Inferior parietal cortex (tissue), 1 donor: ENCODE measurements around the gene HNF4A.

ENCODE experiments used
- DNase-seq: peaks from one replicate; pipeline ENCODE4 v3.0.0-alpha.2; 2016; ENCODE audit errors: extremely low spot score

HNF4A gene

DNA sequence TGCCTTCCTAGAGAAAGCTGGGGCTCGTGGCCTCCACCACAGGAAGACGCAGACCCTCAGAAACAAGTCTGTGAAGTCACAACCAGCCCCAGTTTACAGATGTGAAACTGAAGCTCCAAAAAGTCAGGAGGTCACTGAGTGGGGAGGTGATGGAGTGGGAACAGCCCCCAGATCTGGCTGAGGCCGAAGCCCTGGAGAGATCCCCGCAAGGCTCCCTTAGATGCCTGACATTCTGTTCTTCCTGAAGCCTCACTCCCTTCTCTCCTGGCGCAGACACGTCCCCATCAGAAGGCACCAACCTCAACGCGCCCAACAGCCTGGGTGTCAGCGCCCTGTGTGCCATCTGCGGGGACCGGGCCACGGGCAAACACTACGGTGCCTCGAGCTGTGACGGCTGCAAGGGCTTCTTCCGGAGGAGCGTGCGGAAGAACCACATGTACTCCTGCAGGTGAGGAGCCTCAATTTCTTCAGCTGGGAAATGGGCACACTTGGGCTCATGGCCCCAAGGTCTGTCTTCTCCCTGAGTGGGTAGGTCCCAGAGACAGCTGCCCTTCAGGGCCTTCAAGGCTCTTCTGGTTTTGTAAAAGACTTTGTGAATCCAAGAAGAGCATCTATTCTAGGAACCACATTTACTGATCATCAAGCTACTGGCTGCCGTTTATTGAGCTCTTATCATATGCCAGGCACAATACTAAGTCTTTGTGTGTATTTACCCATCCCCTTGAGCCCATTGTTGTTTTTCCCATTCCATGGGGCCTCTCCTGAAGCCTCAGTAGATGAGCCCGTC is 50.5 kb downstream of the HNF4A start:
- DNase-seq = no peak

DNA sequence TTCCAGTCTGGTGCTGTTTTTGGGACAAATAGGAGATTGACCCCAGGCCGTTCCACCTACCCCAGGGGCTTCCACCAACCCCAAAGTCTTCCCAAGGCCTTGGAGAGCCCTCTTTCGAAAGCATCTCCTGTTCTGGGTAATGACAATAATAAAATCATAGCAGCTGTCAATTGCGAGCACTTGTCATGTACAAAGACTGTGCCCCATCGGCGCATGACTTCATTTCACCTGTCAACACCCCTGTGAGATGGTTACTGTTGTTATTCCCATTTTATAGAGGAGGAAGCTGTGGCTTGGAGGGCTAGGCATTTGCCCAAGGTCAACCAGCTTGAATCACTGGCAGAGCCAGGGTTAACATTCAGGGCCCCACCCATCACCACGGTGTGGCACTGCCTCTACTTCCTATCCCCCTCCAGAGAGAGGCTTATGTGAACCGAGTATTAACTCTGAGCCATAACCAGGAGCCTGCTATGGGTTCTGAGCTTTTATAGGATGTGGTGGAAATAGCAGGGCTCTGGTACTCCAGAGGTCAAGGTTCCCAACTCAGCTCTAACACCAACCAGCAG is 51.2 kb downstream of the HNF4A start:
- no peak for DNase-seq

DNA sequence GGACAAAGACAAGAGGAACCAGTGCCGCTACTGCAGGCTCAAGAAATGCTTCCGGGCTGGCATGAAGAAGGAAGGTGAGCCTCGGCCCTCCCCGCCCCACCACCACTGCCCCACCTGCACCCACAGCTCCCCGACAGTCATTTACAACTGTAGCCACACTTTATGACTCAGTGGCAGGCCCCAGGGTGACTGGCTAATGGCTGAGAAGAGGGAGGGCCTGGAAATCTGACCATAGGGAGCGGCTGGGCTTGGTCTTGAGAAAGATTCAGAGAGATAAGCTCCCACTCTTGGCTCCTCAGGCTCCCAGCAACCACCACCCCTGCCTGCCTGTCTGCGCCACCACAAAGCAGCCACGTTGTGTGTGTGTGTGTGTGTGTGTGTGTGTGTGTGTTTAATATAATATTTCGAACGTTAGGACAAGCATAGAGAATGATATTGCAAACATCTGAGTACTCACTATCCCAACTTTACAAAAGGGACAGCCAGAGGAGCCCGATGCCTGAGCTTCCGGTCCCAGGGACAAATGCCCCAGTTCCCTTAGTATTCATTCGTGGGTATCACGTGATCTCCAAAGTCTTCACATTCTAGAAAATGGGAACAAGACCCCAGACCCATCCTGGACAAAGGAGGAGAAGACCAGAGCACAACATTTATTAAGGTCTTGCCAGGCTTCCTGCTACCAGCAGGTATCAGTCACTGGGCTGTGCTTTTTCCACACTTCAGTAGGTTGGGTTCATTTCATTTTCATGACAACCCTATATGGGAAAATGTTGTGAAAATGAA is 52.1 kb downstream of the HNF4A start:
- DNase-seq = no peak

DNA sequence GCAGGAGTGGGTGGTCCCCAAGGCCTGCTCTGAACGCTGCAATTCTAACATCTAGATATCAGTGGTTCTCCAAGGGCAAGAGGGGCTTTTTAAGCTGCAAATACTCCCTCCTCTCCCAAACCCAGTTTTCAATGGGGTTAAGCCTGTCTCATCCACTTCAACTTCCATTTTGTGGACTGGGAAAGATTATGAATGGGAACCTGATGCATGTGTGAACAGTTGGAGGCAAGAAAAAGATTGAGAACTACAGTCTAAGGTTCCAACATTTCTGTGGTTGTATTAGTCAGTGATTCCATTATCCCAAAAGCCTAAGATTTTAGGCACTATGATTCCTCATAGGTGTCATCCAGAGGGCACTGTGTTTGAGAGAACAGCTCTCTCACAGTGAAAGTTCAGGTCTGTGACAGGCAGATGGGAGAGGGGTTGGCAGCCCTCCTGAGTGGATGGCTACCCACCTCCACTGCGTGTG is 53.7 kb downstream of the HNF4A start:
- DNase-seq = no peak

DNA sequence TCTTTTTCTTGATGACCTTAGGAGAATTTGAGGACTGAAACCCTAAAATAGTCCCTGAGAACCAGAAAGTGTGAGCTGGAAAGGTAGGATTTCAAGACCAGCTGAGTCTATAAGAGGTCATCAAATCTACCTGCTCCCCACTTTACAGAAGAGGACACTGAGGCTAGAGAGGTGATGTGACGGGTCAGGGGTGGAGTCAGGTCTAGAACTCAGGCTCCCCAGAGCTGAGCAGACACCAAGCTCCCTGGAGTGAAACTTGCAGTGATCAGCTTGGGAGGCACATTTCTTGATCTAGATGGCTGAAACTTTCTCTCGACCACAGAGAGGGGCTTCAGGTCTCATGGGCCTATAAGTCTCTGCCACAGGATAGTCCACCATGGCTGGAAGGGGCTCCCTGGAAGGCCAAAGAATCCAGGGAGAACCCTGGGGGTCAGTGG is 55.1 kb downstream of the HNF4A start:
- no peak for DNase-seq

DNA sequence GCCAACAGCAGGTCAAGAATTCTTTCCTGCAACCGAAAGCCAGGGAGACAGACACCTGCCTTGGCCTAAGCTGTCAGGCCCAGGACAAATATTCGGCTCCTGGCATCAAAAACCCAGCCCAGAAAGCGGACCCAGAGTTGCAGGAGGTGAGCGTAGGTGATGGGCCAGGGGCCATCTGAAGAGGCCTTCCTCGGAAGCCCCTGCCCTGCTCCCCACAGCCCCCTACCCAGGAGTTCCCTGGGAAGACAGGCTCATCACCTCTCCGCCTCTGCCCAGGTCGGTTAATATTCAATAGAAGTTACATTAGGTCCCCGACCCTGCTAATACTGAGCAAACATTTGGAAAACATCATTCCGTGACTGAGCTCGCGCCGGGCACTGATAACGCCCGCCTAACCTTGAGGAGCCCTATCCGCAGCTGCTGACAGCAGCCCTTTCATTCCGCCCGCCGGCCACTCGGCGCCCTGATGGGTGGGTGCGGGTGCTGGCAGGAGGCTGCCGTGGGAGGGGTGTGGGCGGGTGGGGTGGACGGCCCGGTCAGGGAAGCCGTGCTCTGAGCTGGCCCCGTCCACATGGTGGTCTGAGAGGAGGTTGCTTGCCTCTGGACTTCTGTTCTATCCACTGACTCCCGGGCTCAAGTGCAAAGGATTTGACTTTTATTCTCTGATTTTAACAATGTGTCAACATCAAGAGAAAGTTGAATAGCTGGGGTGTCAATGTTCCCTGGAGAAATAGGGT is 55.7 kb downstream of the HNF4A start:
- DNase-seq = no peak

DNA sequence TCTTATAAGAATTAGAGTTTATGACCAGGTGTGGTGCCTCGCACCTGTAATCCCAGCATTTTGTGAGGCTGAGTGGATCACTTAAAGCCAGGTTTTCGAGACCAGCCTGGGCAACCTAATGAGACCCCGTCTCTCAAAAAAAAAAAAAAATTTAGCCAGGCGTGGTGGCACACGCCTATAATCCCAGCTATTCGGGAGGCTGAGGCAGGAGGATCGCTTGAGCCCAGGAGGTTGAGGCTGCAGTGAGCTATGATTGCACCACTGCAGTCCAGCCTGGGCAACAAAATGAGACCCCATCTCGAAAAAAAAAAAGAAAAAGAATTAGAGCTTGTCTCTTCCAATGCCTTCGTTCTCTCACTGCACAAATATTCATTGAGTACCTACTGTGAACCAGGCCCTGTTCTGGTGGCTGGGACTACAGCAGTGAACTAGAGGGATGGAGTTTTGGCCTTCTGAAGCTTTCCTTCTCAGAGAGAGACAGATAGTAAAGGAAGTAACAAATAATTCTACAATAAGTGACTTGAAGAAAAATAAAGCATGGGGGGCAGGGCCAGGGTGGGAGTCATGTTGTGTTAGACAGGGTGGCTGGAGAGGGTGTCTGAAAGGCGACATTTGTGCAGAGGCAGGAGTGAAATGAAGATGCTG is 56.4 kb downstream of the HNF4A start:
- no peak for DNase-seq

DNA sequence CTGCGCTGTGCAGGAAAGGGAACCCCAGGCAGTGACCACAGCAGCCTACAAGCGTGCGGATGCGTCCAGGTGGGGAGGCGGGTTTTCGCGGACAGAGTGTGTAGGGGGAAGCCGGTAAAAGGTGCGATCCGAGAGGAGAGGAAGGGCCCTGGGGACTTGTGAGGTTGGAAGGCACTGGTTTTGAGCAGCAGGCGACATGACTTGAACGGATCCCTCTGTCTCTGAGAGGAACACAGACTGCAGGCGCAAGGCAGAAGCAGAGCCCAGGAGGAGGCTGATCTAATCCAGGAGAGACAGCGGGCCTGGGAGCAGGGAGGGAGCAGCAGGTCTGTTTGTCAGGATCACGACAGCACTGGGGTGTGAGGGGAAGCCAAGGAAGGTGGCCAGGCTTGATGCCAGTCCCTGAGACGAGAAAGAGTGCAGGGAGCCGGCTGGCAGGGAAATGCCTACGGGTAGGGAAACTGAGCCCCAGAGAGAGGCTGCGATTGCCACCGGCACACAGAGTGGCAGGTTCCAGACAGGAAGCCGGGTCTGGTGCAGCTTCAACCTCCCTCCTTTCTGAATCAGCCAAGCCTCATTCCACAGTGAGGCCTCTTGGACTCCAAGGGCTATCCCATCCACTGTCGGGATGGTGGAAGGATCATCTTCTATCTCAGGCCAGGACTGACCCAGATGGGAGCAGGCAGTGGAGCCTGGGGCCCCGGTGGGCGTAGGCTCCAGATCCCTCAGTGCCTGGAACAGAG is 57.1 kb downstream of the HNF4A start:
- DNase-seq = no peak

DNA sequence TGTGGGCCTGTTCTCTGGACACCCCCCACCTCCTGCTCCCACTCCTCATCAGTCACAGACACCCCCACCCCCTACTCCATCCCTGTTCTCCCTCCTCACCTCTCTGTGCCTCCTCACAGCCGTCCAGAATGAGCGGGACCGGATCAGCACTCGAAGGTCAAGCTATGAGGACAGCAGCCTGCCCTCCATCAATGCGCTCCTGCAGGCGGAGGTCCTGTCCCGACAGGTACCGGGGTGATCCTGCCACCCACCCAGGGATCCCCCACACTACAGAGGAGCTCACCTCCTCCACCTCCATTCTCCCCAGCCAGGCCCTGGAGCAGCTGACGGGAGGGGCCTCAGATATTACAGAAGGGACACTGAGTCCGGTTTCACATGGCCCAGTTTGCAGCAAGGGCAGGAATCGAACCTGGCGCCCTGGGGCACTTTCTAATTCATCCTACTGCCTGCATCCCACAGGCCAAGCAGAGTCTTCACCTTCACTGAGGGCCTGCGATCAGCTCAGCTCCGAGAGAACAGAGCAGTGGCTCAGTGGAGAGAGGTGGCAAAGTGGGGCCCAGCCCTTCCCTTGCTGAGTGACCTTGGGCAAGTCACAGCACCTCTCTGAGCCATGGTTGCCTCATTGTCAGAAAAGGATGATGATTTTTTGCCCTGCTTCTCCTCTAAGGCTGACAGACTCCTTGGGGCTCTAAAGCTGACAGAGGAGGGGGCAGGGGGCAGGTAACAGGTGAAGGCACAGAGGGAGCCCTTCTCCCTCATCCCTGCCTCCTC is 58.3 kb downstream of the HNF4A start:
- no peak for DNase-seq

DNA sequence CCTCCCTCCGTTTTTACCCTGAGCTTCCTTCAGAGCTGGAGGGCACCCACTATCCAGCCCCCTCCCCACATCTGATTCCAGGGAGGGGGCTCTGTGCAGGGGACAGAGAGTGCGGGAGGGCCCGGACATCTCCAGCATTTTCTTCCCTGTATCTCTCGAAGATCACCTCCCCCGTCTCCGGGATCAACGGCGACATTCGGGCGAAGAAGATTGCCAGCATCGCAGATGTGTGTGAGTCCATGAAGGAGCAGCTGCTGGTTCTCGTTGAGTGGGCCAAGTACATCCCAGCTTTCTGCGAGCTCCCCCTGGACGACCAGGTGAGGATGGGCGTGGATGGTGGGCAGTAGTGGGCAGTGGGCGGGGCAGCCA is 58.8 kb downstream of the HNF4A start:
- no peak for DNase-seq

DNA sequence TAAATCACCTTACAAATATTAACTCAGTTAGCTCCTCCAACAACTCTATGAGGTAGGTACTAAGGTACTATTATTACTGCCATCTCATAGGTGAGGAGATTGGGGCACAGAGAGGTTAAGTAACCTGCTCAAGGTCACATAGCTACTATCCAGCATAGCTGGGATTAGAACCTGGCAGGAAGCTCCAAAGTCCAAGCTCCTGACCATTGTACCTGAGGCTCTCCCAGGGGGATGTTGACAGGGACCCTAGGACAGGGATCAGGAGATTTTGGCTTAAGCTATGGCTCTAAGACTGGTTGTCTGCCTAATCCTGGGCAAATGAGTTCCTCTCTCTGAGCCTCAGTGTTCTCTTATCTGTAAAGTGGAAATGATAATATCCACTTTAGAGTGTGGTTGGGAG is 59.3 kb downstream of the HNF4A start:
- DNase-seq = no peak

DNA sequence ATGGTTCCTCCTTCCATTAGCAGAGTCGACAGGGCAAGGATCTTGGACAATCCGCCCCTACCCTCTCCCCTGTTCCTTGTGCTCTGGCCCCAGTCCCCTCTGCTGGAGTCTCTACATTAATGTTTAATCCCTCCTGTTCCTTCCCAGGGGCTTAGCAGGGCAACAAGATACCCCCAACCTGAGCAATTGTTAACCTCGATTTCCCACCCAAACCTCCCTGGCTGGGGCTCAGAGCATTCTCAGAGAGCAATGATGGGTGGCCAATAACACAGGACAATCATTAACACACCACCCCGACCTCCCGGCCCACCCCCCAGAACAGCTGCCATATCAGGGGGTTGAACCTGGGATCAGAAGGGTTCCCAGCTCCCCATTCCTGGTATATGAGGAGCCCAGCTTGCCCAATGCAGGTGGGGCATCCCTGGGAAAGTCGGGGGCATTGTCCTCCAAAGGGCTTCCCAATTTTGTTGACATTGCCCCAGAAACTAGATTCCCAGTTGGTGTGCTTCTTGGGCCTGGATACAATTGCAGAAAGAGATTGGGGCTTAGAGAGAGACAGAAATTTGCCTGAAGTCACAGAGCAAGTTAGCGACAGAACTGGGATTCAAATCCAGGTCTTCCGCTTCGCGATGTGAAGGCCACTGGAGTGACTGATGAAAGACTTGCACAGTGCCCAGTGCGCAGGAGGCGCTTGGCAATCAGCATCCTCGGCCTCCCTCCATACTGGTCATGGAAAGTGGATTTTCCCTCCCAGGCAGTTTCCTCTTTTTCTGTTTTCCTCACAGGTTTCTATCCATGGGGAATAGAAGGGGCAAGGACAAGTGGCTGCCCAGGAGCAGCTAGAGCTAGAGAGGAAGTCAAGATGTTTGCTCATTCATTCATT is 60.6 kb downstream of the HNF4A start:
- no peak for DNase-seq

DNA sequence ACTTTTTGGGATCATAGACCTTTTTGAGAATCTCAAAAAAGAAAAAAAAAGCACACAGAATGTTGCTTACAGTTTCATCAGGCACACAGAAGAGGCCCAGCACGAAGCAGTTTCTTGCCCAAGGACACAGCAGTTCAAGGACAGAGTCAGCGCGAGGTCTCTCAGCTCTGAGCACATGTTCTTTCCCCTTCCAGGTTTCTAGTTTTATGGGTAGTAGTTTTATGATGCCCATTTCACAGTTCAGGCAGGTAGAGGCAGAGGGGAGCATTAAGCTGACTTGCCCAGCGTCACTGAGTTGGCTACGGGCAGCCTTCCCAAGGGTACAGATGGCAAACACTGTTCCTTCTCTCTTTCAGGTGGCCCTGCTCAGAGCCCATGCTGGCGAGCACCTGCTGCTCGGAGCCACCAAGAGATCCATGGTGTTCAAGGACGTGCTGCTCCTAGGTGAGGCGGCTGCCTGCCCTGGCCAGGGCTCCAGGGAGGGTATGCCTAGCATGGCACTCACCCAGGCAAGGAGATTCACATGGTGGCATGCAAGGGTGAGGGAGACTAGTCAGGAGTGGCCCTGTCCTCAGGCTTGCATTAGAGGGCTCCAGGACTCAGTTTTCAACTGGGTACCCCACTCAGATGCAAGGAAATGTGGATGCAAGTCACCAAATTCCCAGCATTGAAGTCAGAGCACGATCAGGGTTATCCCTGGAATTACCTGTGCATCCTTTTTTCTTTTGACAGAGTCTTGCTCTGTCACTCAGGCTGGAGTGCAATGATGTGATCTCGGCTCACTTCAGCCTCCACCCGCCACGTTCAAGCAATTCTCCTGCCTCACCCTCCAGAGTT is 62.8 kb downstream of the HNF4A start:
- no peak for DNase-seq

DNA sequence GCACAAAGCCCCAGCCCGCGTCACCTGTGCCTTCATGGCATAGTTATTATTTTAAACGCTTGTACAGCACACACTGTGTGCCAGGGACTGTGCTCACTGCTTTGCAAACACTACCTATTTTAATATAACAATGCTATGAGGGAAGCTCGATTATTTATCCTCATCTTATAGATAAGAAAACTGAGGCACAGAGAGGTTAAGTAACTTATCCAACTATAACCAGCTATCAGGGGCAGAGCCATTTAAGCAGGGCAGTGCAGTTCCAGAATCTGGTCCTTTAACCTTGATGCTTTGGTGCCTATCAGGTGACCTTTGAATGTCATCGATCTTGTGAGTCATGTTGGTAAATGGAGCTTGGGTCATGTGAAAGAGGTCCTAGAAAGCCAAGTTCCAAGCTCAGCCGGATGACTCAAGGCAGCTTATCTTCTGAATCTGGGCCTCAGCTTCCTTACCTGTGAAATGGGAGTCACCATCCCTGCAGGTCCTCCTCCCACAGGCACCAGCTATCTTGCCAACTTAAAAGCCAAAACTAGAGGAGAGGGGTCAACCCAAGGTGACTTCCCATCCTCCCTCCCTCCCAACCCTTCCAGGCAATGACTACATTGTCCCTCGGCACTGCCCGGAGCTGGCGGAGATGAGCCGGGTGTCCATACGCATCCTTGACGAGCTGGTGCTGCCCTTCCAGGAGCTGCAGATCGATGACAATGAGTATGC is 63.8 kb downstream of the HNF4A start:
- DNase-seq = no peak

DNA sequence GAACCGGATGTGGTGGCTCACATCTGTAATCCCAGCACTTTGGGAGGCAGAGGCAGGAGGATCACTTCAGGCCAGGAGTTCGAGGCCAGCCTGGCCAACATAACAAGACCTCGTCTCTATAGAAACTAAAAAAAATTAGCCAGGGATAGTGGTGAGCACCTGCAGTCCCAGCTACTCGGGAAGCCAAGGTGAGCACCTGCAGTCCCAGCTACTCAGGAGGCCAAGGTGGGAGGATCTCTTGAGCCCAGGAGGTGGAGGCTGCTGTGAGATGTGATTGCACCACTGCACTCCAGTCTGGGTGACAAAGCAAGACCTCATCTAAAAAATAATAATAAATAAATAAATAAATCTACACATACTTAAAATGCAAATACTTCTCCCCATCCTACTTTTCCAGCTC is 65.0 kb downstream of the HNF4A start:
- no peak for DNase-seq

DNA sequence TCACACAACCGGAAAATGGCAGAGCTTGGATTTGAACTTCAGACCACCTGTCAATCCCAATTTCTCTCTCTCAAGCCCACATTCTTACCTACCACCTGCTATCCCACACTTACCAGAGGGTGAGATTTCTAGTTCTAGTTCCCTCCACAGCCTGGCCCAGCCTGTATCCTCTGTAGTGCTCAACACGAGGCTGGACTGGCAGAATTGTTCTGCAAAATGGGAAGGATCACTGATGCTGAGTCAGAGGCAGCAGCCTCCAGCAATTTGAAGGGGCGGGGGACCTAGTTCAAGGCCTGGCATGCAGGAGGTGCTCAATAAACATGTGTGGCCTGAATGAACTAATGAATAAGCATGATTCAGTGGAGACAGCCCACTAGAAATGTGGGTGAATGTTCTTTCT is 66.6 kb downstream of the HNF4A start:
- no peak for DNase-seq

DNA sequence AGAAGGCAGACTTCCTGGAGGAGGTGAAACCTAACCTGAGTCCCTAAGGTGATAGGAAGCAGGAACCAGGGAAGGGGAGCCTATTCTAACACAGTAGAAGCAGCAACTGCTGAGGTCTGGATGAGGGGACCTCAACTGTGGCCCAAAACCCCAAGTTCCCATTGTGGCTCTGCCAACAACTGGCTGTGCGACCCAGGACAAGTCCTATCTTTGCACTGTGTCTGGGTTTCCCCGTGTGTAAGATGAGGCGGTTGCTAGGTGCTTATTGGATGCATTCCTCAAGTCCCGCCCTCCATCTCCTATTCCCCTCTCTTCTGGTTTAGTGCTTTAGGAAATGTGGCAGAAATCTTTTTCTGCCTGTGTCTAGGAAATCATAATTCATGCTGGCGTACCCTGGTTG is 68.0 kb downstream of the HNF4A start:
- no peak for DNase-seq
